H9 (cell line): ENCODE data around the gene GNE. TPM values are rescaled to one million over a fixed set of nuclear protein-coding genes. Genes with fewer than 3 reads are reported as not detected.
A peak's percentile ranks its signal among the peaks of the same experiment; 100 is the strongest.

ENCODE experiments used
- DNase-seq: peaks from one replicate; pipeline ENCODE4 v3.0.0-alpha.2; 2017
- H2AFZ ChIP-seq: one replicate; pipeline ENCODE4 v1.6.1; 2013; ENCODE audit warnings: mild to moderate bottlenecking, low read length, control low read depth, moderate library complexity
- H2AK5ac ChIP-seq: 2 replicates; pipeline ENCODE4 v1.6.1; 2013; ENCODE audit warnings: low read length, control low read depth, mixed read lengths; ENCODE audit not compliant: insufficient read length
- H2BK120ac ChIP-seq: one replicate; pipeline ENCODE4 v1.6.1; 2013; ENCODE audit warnings: low read depth, mild to moderate bottlenecking, low read length, control low read depth, inconsistent platforms; ENCODE audit not compliant: poor library complexity, severe bottlenecking
- H2BK12ac ChIP-seq: 2 replicates; pipeline ENCODE4 v1.6.1; 2013; ENCODE audit warnings: low read length, control low read depth, mixed read lengths, low read depth; ENCODE audit not compliant: insufficient read length
- H2BK15ac ChIP-seq: 2 replicates; pipeline ENCODE4 v1.6.1; 2013; ENCODE audit warnings: low read depth, low read length, control low read depth
- H2BK20ac ChIP-seq: one replicate; pipeline ENCODE4 v1.6.1; 2013; ENCODE audit warnings: low read depth, mild to moderate bottlenecking, low read length, control low read depth, inconsistent platforms; ENCODE audit not compliant: poor library complexity, severe bottlenecking
- H2BK5ac ChIP-seq: 2 replicates; pipeline ENCODE4 v1.6.1; 2013; ENCODE audit warnings: low read length, control low read depth, mixed read lengths; ENCODE audit not compliant: insufficient read length
- H3K14ac ChIP-seq: 2 replicates; pipeline ENCODE4 v1.6.1; 2013; ENCODE audit warnings: low read length, control low read depth; ENCODE audit not compliant: insufficient read depth
- H3K18ac ChIP-seq: 2 replicates; pipeline ENCODE4 v1.6.1; 2013; ENCODE audit warnings: low read depth, mild to moderate bottlenecking, mixed read lengths, low read length, control low read depth; ENCODE audit not compliant: insufficient read length
- H3K23ac ChIP-seq: 2 replicates; pipeline ENCODE4 v1.6.1; 2013; ENCODE audit warnings: low read length, control low read depth, mixed read lengths, low read depth; ENCODE audit not compliant: insufficient read length
- H3K23me2 ChIP-seq: 2 replicates; pipeline ENCODE4 v1.6.1; 2013; ENCODE audit warnings: low read depth, mild to moderate bottlenecking, mixed read lengths, low read length, control low read depth; ENCODE audit not compliant: insufficient read length, poor library complexity, severe bottlenecking
- H3K27ac ChIP-seq: 2 replicates; pipeline ENCODE4 v1.5.1; 2013; ENCODE audit warnings: low read length, control low read depth, mixed read lengths, low read depth; ENCODE audit not compliant: insufficient read length
- H3K27me3 ChIP-seq: 2 replicates; pipeline ENCODE4 v1.6.1; 2013; ENCODE audit warnings: low read length, control low read depth, inconsistent platforms; ENCODE audit not compliant: insufficient read depth
- H3K4ac ChIP-seq: 2 replicates; pipeline ENCODE4 v1.6.1; 2013; ENCODE audit warnings: low read depth, mild to moderate bottlenecking, control low read depth, inconsistent platforms, low read length, moderate library complexity
- H3K4me1 ChIP-seq: 2 replicates; pipeline ENCODE4 v1.6.1; 2013; ENCODE audit warnings: low read length, control low read depth, inconsistent platforms; ENCODE audit not compliant: insufficient read depth
- H3K4me2 ChIP-seq: 2 replicates; pipeline ENCODE4 v1.6.1; 2013; ENCODE audit warnings: low read length, control low read depth, mixed read lengths; ENCODE audit not compliant: insufficient read length, insufficient read depth
- H3K56ac ChIP-seq: 2 replicates; pipeline ENCODE4 v1.6.1; 2013; ENCODE audit warnings: low read depth, mild to moderate bottlenecking, mixed read lengths, low read length, control low read depth; ENCODE audit not compliant: insufficient read length
- H3K79me1 ChIP-seq: 2 replicates; pipeline ENCODE4 v1.6.1; 2013; ENCODE audit warnings: low read depth, mild to moderate bottlenecking, moderate library complexity, low read length, control low read depth, inconsistent platforms; ENCODE audit not compliant: insufficient read depth, poor library complexity, severe bottlenecking
- H3K79me2 ChIP-seq: 2 replicates; pipeline ENCODE4 v1.6.1; 2013; ENCODE audit warnings: low read length, control low read depth, inconsistent platforms; ENCODE audit not compliant: insufficient read depth
- H3K9ac ChIP-seq: 2 replicates; pipeline ENCODE4 v1.6.1; 2013; ENCODE audit warnings: low read length, control low read depth, mixed read lengths; ENCODE audit not compliant: insufficient read length; ENCODE audit errors: extremely low read depth
- H3K9me3 ChIP-seq: one replicate; pipeline ENCODE4 v1.6.1; 2013; ENCODE audit warnings: low read depth, low read length, inconsistent platforms; ENCODE audit not compliant: control insufficient read depth
- H3T11ph ChIP-seq: one replicate; pipeline ENCODE4 v1.6.1; 2013; ENCODE audit warnings: mild to moderate bottlenecking, low read length, control low read depth, inconsistent platforms
- H4K20me1 ChIP-seq: one replicate; pipeline ENCODE4 v1.6.1; 2013; ENCODE audit not compliant: control insufficient read depth, insufficient read length, insufficient read depth
- H4K5ac ChIP-seq: 2 replicates; pipeline ENCODE4 v1.6.1; 2013; ENCODE audit warnings: low read depth, mild to moderate bottlenecking, mixed read lengths, low read length, control low read depth; ENCODE audit not compliant: insufficient read length
- H4K8ac ChIP-seq: replicated peaks from 2 replicates; pipeline ENCODE4 v1.6.1; 2013; ENCODE audit warnings: low read length, control low read depth, mixed read lengths, low read depth; ENCODE audit not compliant: insufficient read length
- H4K91ac ChIP-seq: 2 replicates; pipeline ENCODE4 v1.6.1; 2013; ENCODE audit warnings: low read depth, mild to moderate bottlenecking, moderate library complexity, mixed read lengths, low read length, control low read depth; ENCODE audit not compliant: insufficient read length
- H3K27ac Mint-ChIP-seq, 3 experiments: 2 replicates in 2 of 3; 3 replicates in 1 of 3; pipeline ENCODE4 v1.8.0; 2020 to 2021; ENCODE audit warnings: mixed read lengths in 3 of 3, mild to moderate bottlenecking in 1 of 3, moderate library complexity in 1 of 3
- H3K27me3 Mint-ChIP-seq: 2 replicates; pipeline ENCODE4 v1.8.0; 2021; ENCODE audit warnings: low read depth, mild to moderate bottlenecking, moderate library complexity, mixed read lengths
- H3K36me3 Mint-ChIP-seq, 3 experiments: 2 replicates in 2 of 3; 3 replicates in 1 of 3; pipeline ENCODE4 v1.8.0; 2020 to 2021; ENCODE audit warnings: low read depth in 3 of 3, mixed read lengths in 3 of 3; ENCODE audit not compliant: insufficient read depth in 1 of 3
- H3K4me1 Mint-ChIP-seq, 2 experiments: 2 replicates each; pipeline ENCODE4 v1.8.0; 2020; ENCODE audit warnings: mixed read lengths in 2 of 2
- H3K4me3 Mint-ChIP-seq, 2 experiments: 2 replicates in 1 of 2; 3 replicates in 1 of 2; pipeline ENCODE4 v1.8.0; 2020 to 2021; ENCODE audit warnings: mild to moderate bottlenecking in 2 of 2, mixed read lengths in 2 of 2, moderate library complexity in 1 of 2
- H3K9me3 Mint-ChIP-seq, 2 experiments: 2 replicates in 1 of 2; 3 replicates in 1 of 2; pipeline ENCODE4 v1.8.0; 2020; ENCODE audit warnings: mild to moderate bottlenecking in 2 of 2, mixed read lengths in 2 of 2, moderate library complexity in 1 of 2
- CTCF ChIP-seq: fragments of 200-600 bp; sonication (generic); conservative IDR thresholded peaks from 3 replicates; pipeline ENCODE4 v1.8.0; 2021; ENCODE audit warnings: antibody characterized with exemption, mild to moderate bottlenecking
- WGBS: extraction: QIAGEN DNeasy Blood & Tissue Kit; methylation state at CpG from one replicate; pipeline ENCODE4 v1.1.7; 2013; ENCODE audit warnings: missing lambda C conversion rate, low lambda C conversion rate, mixed read lengths; ENCODE audit not compliant: insufficient read length; ENCODE audit errors: extremely low coverage; 5-methylcytosine and 5-hydroxymethylcytosine counted together
- total RNA-seq: library from RNA; stranded (reverse); gene quantifications from 2 replicates; pipeline ENCODE4 v1.2.1, GENCODE V29; 2021

GNE gene
- total RNA-seq, 1 experiment from 2014 or later, result 6.3 TPM

GRCh38 chr9:36194326-36195000 is 63.8 kb downstream of the GNE start:
- Histone ChIP-seq H3K4ac (no peak overlapping the region), H3K14ac (no peak overlapping the region), H3K4me1 (peaks cover 6% of the 10 kb centered on the region; the same call in 1 of the 2 replicates), H3K4me2 (no peak overlapping the region), H3K9ac (no peak overlapping the region), H3K18ac (no peak overlapping the region), H2BK120ac (no peak overlapping the region), H2AFZ (no peak overlapping the region), H2BK15ac (no peak overlapping the region), H2BK20ac (no peak overlapping the region), H3K27ac (no peak overlapping the region), H3K23ac (no peak overlapping the region), H3K56ac (no peak overlapping the region), H4K20me1 (no peaks in the 10 kb centered on the region), H3K79me2 (peaks cover 37% of the 10 kb centered on the region), H3K79me1 (peaks cover 13% of the 10 kb centered on the region), H4K91ac (no peak overlapping the region), H3K27me3 (no peaks in the 10 kb centered on the region), H3T11ph (no peak overlapping the region), H3K9me3 (no peaks in the 10 kb centered on the region), H2AK5ac (no peak overlapping the region), H2BK5ac (no peak overlapping the region), H2BK12ac (no peak overlapping the region), H3K23me2 (peaks cover 10% of the 10 kb centered on the region), H4K8ac (no peak overlapping the region), H4K5ac (no peak overlapping the region)
- TF ChIP-seq CTCF, result no peak
- H3K27ac Mint-ChIP-seq, result peak overlapping the region in 1 of 3 experiments; percentile 29; a peak in 2 of 7 replicates
- no peak overlapping the region; a peak in 1 of 5 replicates for H3K4me3 Mint-ChIP-seq
- peaks cover 23 to 26% of the 10 kb centered on the region in 2 experiments for H3K4me1 Mint-ChIP-seq
- no peak for DNase-seq
- H3K36me3 Mint-ChIP-seq, result peaks cover 15 to 32% (median 30%) of the 10 kb centered on the region in 3 experiments; a peak in 6 of 7 replicates
- no peaks in the 10 kb centered on the region; the same call in 1 of the 2 replicates for H3K27me3 Mint-ChIP-seq
- H3K9me3 Mint-ChIP-seq, result no peaks in the 10 kb centered on the region
- WGBS, result no CpG with 5 or more reads among the region's 4 CpGs
